ENCODE results near the gene LAMTOR3. TPM values are rescaled to one million over a fixed set of nuclear protein-coding genes. Genes with fewer than 3 reads are reported as not detected.

The LAMTOR3 gene
- total and polyA plus RNA-seq, 4 donors: 13.5 to 26.3 (median 19.8) TPM

GRCh38 chr4:99834569-99834968 lies 59.7 kb downstream of the LAMTOR3 start:
- Histone ChIP-seq H3K9me3 (ENCODE audit: control insufficient read depth in 4 of 4, low read length in 3 of 4) (no peaks in the 10 kb centered on the region), H3K9ac (ENCODE audit: low read depth in 1 of 2, low read length in 2 of 2) (no peak overlapping the region), H3K4me3 (ENCODE audit: low read depth in 1 of 3, low read length in 3 of 3) (no peak overlapping the region), H3K27ac (ENCODE audit: low read depth in 1 of 2, low read length in 2 of 2) (no peak overlapping the region), H3K27me3 (ENCODE audit: control insufficient read depth in 4 of 4, insufficient read depth in 4 of 4, low read length in 3 of 4) (no peaks in the 10 kb centered on the region), H3K4me1 (ENCODE audit: control insufficient read depth in 4 of 4, insufficient read depth in 4 of 4, low read length in 3 of 4) (peaks cover 2 to 11% (median 9%) of the 10 kb centered on the region in 4 donors), H3K36me3 (ENCODE audit: control insufficient read depth in 4 of 4, insufficient read depth in 3 of 4, low read depth in 1 of 4, low read length in 3 of 4) (no peaks in the 10 kb centered on the region)
- DNase-seq (ENCODE audit: low spot score): no peak
- 91% methylated on average over 7 of the region's 7 CpGs for WGBS
- TF ChIP-seq FOXA2 (IDR thresholded peaks at IDR 0.05) (no peak), RAD21 (IDR thresholded peaks at IDR 0.05) (no peak), HNF4A (conservative IDR thresholded peaks at IDR 0.05) (no peak)

DNA sequence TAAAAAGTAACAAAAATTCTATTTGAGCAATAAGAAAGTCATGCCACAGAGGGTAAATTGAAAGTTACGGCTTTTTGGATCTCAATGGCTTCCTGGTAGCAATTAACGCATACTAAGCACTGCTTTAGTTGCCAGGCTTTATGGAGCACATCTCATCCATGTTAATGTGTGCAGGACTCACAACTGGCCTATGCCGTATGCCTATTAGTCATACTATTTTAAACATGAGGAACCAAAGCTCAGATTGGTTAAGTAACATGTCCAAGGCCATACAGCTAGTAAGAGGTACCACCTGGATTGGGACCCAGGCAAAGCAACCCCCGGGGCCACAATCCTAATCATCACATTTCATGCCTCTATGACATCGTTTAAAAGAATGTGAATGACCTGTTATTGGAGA lies 60.5 kb downstream of the LAMTOR3 start:
- TF ChIP-seq JUND (IDR thresholded peaks at IDR 0.05) (no peak), YY1 (IDR thresholded peaks at IDR 0.05) (no peak), NR2F2 (IDR thresholded peaks at IDR 0.05) (no peak), FOXA2 (IDR thresholded peaks at IDR 0.05) (no peak), EGR1 (IDR thresholded peaks at IDR 0.05; ENCODE audit: low read depth in 2 of 2) (no peak), SP1 (IDR thresholded peaks at IDR 0.05) (no peak), RAD21 (IDR thresholded peaks at IDR 0.05) (no peak), RXRA (IDR thresholded peaks at IDR 0.05) (no peak), HNF4G (IDR thresholded peaks at IDR 0.05) (no peak)
- TF ChIP-seq, protein P1, sequence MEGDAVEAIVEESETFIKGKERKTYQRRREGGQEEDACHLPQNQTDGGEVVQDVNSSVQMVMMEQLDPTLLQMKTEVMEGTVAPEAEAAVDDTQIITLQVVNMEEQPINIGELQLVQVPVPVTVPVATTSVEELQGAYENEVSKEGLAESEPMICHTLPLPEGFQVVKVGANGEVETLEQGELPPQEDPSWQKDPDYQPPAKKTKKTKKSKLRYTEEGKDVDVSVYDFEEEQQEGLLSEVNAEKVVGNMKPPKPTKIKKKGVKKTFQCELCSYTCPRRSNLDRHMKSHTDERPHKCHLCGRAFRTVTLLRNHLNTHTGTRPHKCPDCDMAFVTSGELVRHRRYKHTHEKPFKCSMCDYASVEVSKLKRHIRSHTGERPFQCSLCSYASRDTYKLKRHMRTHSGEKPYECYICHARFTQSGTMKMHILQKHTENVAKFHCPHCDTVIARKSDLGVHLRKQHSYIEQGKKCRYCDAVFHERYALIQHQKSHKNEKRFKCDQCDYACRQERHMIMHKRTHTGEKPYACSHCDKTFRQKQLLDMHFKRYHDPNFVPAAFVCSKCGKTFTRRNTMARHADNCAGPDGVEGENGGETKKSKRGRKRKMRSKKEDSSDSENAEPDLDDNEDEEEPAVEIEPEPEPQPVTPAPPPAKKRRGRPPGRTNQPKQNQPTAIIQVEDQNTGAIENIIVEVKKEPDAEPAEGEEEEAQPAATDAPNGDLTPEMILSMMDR (IDR thresholded peaks at IDR 0.05; ENCODE audit: low read depth, low read length, missing input control): no peak
- TF ChIP-seq, protein P2, sequence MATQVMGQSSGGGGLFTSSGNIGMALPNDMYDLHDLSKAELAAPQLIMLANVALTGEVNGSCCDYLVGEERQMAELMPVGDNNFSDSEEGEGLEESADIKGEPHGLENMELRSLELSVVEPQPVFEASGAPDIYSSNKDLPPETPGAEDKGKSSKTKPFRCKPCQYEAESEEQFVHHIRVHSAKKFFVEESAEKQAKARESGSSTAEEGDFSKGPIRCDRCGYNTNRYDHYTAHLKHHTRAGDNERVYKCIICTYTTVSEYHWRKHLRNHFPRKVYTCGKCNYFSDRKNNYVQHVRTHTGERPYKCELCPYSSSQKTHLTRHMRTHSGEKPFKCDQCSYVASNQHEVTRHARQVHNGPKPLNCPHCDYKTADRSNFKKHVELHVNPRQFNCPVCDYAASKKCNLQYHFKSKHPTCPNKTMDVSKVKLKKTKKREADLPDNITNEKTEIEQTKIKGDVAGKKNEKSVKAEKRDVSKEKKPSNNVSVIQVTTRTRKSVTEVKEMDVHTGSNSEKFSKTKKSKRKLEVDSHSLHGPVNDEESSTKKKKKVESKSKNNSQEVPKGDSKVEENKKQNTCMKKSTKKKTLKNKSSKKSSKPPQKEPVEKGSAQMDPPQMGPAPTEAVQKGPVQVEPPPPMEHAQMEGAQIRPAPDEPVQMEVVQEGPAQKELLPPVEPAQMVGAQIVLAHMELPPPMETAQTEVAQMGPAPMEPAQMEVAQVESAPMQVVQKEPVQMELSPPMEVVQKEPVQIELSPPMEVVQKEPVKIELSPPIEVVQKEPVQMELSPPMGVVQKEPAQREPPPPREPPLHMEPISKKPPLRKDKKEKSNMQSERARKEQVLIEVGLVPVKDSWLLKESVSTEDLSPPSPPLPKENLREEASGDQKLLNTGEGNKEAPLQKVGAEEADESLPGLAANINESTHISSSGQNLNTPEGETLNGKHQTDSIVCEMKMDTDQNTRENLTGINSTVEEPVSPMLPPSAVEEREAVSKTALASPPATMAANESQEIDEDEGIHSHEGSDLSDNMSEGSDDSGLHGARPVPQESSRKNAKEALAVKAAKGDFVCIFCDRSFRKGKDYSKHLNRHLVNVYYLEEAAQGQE (IDR thresholded peaks at IDR 0.05): no peak
- no peak overlapping the region for H3K4me3 ChIP-seq (ENCODE audit: low read depth in 1 of 3, low read length in 3 of 3)
- H3K4me1 ChIP-seq (ENCODE audit: control insufficient read depth in 4 of 4, insufficient read depth in 4 of 4, low read length in 3 of 4): peaks cover 2 to 11% (median 9%) of the 10 kb centered on the region in 4 donors
- no peaks in the 10 kb centered on the region for H3K27me3 ChIP-seq (ENCODE audit: control insufficient read depth in 4 of 4, insufficient read depth in 4 of 4, low read length in 3 of 4)
- H3K9ac ChIP-seq (ENCODE audit: low read depth in 1 of 2, low read length in 2 of 2): no peak overlapping the region
- no peaks in the 10 kb centered on the region for H3K36me3 ChIP-seq (ENCODE audit: control insufficient read depth in 4 of 4, insufficient read depth in 3 of 4, low read depth in 1 of 4, low read length in 3 of 4)
- DNase-seq (ENCODE audit: low spot score): no peak
- no peak overlapping the region for H3K27ac ChIP-seq (ENCODE audit: low read depth in 1 of 2, low read length in 2 of 2)
- H3K9me3 ChIP-seq (ENCODE audit: control insufficient read depth in 4 of 4, low read length in 3 of 4): no peaks in the 10 kb centered on the region
- WGBS: 87% methylated on average over 5 of the region's 5 CpGs

GRCh38 chr4:99832758-99833157 lies 61.5 kb downstream of the LAMTOR3 start:
- DNase-seq (ENCODE audit: low spot score): no peak
- no peaks in the 10 kb centered on the region for H3K36me3 ChIP-seq (ENCODE audit: control insufficient read depth in 4 of 4, insufficient read depth in 3 of 4, low read depth in 1 of 4, low read length in 3 of 4)
- no peaks in the 10 kb centered on the region for H3K27me3 ChIP-seq (ENCODE audit: control insufficient read depth in 4 of 4, insufficient read depth in 4 of 4, low read length in 3 of 4)
- WGBS: 44% methylated on average over 3 of the region's 3 CpGs
- H3K4me3 ChIP-seq (ENCODE audit: low read depth in 1 of 3, low read length in 3 of 3): no peak overlapping the region
- H3K4me1 ChIP-seq (ENCODE audit: control insufficient read depth in 4 of 4, insufficient read depth in 4 of 4, low read length in 3 of 4): peaks cover 2 to 11% (median 9%) of the 10 kb centered on the region in 4 donors
- no peak for TF ChIP-seq RXRA (IDR thresholded peaks at IDR 0.05)
- no peak overlapping the region for H3K27ac ChIP-seq (ENCODE audit: low read depth in 1 of 2, low read length in 2 of 2)
- no peak overlapping the region for H3K9ac ChIP-seq (ENCODE audit: low read depth in 1 of 2, low read length in 2 of 2)
- no peaks in the 10 kb centered on the region for H3K9me3 ChIP-seq (ENCODE audit: control insufficient read depth in 4 of 4, low read length in 3 of 4)

Data from liver (tissue), 9 donors.